HCT116 (cell line): ENCODE measurements around the gene COL23A1. TPM values are rescaled to one million over a fixed set of nuclear protein-coding genes. Genes with fewer than 3 reads are reported as not detected.

ENCODE experiments used
- ATAC-seq: fragments of 200-7000 bp; cut with Tn5 transposase; 2 replicates; pipeline ENCODE4 v1.9.1; 2020; ENCODE audit warnings: mild to moderate bottlenecking, moderate library complexity
- BruUV-seq: library from RNA; stranded (reverse); fragments of 400-500 nt; replicated peaks from 2 replicates; lab custom pipeline; 2021; lab: Mats Ljungman, UMichigan
- CTCF ChIA-PET: fragments of 300-600 bp; sonication (Branson Sonifier 250); formaldehyde crosslinking; loops from one replicate; lab custom pipeline; 2021; ENCODE audit warnings: antibody characterized with exemption; lab: Charles Lee
- POLR2A ChIA-PET: fragments of 300-600, 350-600 bp; sonication (Branson Sonifier 250); formaldehyde crosslinking; loops from one replicate; lab custom pipeline; 2021; ENCODE audit warnings: antibody characterized with exemption; lab: Charles Lee
- RAD21 ChIA-PET, 2 experiments: fragments of 300-600 bp; sonication (Branson Sonifier 250); formaldehyde crosslinking; loops; one replicate each; lab custom pipeline; 2023; ENCODE audit warnings: low total read pairs in 2 of 2; ENCODE audit not compliant: uncharacterized antibody in 2 of 2, unreplicated experiment in 2 of 2, low non-redundant PET in 1 of 2; lab: Charles Lee
- DNase-seq: peaks from one replicate; pipeline ENCODE4 v3.0.0-alpha.2; 2010; ENCODE audit warnings: low read depth, low spot score
- H2AFZ ChIP-seq: fragments of 200-600 bp; shearing (Covaris generic), sonication (generic); 2 replicates; pipeline ENCODE4 v1.6.1; 2017; ENCODE audit warnings: low read depth, mixed run types, mixed read lengths, antibody characterized with exemption, low read length; ENCODE audit not compliant: poor library complexity, severe bottlenecking
- H3K27ac ChIP-seq: 2 replicates; pipeline ENCODE4 v1.5.1; 2012; ENCODE audit warnings: low read depth, low read length
- H3K27me3 ChIP-seq: fragments of 200-600 bp; sonication (generic); 2 replicates; pipeline ENCODE4 v1.6.1; 2016; ENCODE audit warnings: mixed run types, low read length, mixed read lengths; ENCODE audit not compliant: insufficient read depth
- H3K36me3 ChIP-seq, 2 experiments: fragments of 200-500 bp in 1 of 2; fragments of 200-600 bp in 1 of 2; sonication (Bioruptor generic) in 1 of 2; sonication (generic) in 1 of 2; 2 replicates each; pipeline versions ENCODE4 v1.5.1 to v1.6.1; 2014 to 2016; ENCODE audit warnings: low read length in 2 of 2, inconsistent platforms in 1 of 2, mixed read lengths in 1 of 2, mixed run types in 1 of 2; ENCODE audit not compliant: insufficient read depth in 2 of 2, control insufficient read depth in 1 of 2
- H3K4me1 ChIP-seq, 2 experiments: fragments of 200-600 bp in 1 of 2; sonication (generic) in 1 of 2; 2 replicates each; pipeline versions ENCODE4 v1.5.1 to v1.6.1; 2012 to 2017; ENCODE audit warnings: low read length in 2 of 2, inconsistent platforms in 1 of 2, mild to moderate bottlenecking in 1 of 2, mixed read lengths in 1 of 2, mixed run types in 1 of 2, moderate library complexity in 1 of 2; ENCODE audit not compliant: insufficient read depth in 2 of 2, control insufficient read depth in 1 of 2
- H3K4me2 ChIP-seq: fragments of 200-600 bp; sonication (generic); 2 replicates; pipeline ENCODE4 v1.6.1; 2017; ENCODE audit warnings: mixed run types, low read length, mixed read lengths
- H3K4me3 ChIP-seq, 2 experiments: fragments of 200-600 bp in 1 of 2; sonication (generic) in 1 of 2; replicated peaks in 1 of 2; 2 replicates each; pipeline ENCODE4 v1.5.1; 2011 to 2016; ENCODE audit warnings: low read length in 2 of 2, control low read depth in 1 of 2, low read depth in 1 of 2, mild to moderate bottlenecking in 1 of 2, mixed read lengths in 1 of 2, mixed run types in 1 of 2
- H3K79me2 ChIP-seq: fragments of 200-600 bp; sonication (generic); 2 replicates; pipeline ENCODE4 v1.6.1; 2017; ENCODE audit warnings: mild to moderate bottlenecking, mixed run types, low read length, moderate library complexity, mixed read lengths; ENCODE audit not compliant: insufficient read depth
- H3K9ac ChIP-seq: fragments of 200-600 bp; sonication (generic); 2 replicates; pipeline ENCODE4 v1.6.1; 2016; ENCODE audit warnings: low read length, mixed read lengths
- H3K9me2 ChIP-seq: fragments of 200-600 bp; sonication (generic), shearing (Covaris generic); 2 replicates; pipeline ENCODE4 v1.6.1; 2017; ENCODE audit warnings: mixed run types, mild to moderate bottlenecking, moderate library complexity; ENCODE audit not compliant: insufficient read depth
- H3K9me3 ChIP-seq, 2 experiments: fragments of 200-500 bp in 1 of 2; fragments of 200-600 bp in 1 of 2; sonication (Bioruptor generic) in 1 of 2; sonication (generic) in 1 of 2; 2 replicates each; pipeline ENCODE4 v1.6.1; 2014 to 2017; ENCODE audit warnings: low read length in 2 of 2, mixed read lengths in 2 of 2, inconsistent platforms in 1 of 2, low read depth in 1 of 2, mild to moderate bottlenecking in 1 of 2, mixed run types in 1 of 2, moderate library complexity in 1 of 2; ENCODE audit not compliant: control insufficient read depth in 1 of 2, insufficient read depth in 1 of 2
- H4K20me1 ChIP-seq: fragments of 200-600 bp; sonication (generic), shearing (Covaris generic); 2 replicates; pipeline ENCODE4 v1.6.1; 2017; ENCODE audit warnings: mixed run types, mild to moderate bottlenecking, moderate library complexity; ENCODE audit not compliant: insufficient read depth
- ATF3 ChIP-seq: IDR thresholded peaks from 2 replicates; pipeline ENCODE4 v1.6.1; 2012
- CEBPB ChIP-seq: IDR thresholded peaks from 2 replicates; pipeline ENCODE4 v1.6.1; 2012; ENCODE audit warnings: low read depth
- EZH2 ChIP-seq: fragments of 200-600 bp; sonication (generic); IDR thresholded peaks from 2 replicates; pipeline ENCODE4 v1.6.1; 2017; ENCODE audit warnings: antibody characterized with exemption, mixed run types
- EZH2phosphoT487 ChIP-seq: fragments of 200-600 bp; IDR thresholded peaks from 2 replicates; pipeline ENCODE4 v1.6.1; 2018; ENCODE audit warnings: antibody characterized with exemption, borderline replicate concordance
- FOSL1 ChIP-seq: IDR thresholded peaks from 2 replicates; pipeline ENCODE4 v1.6.1; 2012; ENCODE audit warnings: low read depth
- YY1 ChIP-seq: IDR thresholded peaks from 2 replicates; pipeline ENCODE4 v1.6.1; 2011; ENCODE audit warnings: low read length, low read depth, moderate library complexity, mild to moderate bottlenecking; ENCODE audit not compliant: insufficient replicate concordance; ENCODE audit errors: extremely low read depth
- intact Hi-C: fragments of 100-400 bp; cut with micrococcal nuclease; formaldehyde crosslinking; loops from 2 replicates; pipeline ENCODE4 v1.10.0; 2022
- total RNA-seq: library from RNA; stranded (reverse); gene quantifications from one replicate; pipeline ENCODE4 v1.2.1, GENCODE V29; 2021; ENCODE audit not compliant: unreplicated experiment
- TF ChIP-seq, protein P1 (sequence below), 3 experiments: fragments of 200-600 bp in 1 of 3; sonication (generic) in 1 of 3; IDR thresholded peaks in 2 of 3; conservative IDR thresholded peaks in 1 of 3; 2 replicates each; pipeline ENCODE4 v1.5.1; 2012 to 2017; ENCODE audit warnings: low read depth in 2 of 3, low read length in 2 of 3, antibody characterized with exemption in 1 of 3, borderline replicate concordance in 1 of 3, control low read depth in 1 of 3, mild to moderate bottlenecking in 1 of 3, mixed read lengths in 1 of 3, mixed run types in 1 of 3, moderate library complexity in 1 of 3; ENCODE audit not compliant: insufficient read depth in 1 of 3

Gene COL23A1
- total RNA-seq, 1 experiment from 2014 or later: not detected

GRCh38 chr5:178235588-178235974 lies 354.6 kb downstream of the COL23A1 start (continued):
- TF ChIP-seq ATF3 (no peak), CEBPB (no peak)

- ATAC-seq (peak; percentile 51), DNase-seq (peak; percentile 70)
- 0 out of 2 replicates have a peak overlapping the region, but pooled peaks have one; percentile 21 for H3K9ac ChIP-seq
- no peak overlapping the region for H3K27ac ChIP-seq
- H3K9me3 ChIP-seq: no peaks in the 10 kb centered on the region
- no peaks in the 10 kb centered on the region for H3K27me3 ChIP-seq
- H2AFZ ChIP-seq: peak overlapping the region; percentile 84
- peaks cover 13 to 31% of the 10 kb centered on the region in 2 experiments for H3K4me1 ChIP-seq
- RAD21 ChIA-PET: no interaction called here
- no TSS peak for BruUV-seq
- TF ChIP-seq YY1: peak; percentile 35
- TF ChIP-seq EZH2: no peak
- TF ChIP-seq FOSL1: no peak
- TF ChIP-seq, protein P1, sequence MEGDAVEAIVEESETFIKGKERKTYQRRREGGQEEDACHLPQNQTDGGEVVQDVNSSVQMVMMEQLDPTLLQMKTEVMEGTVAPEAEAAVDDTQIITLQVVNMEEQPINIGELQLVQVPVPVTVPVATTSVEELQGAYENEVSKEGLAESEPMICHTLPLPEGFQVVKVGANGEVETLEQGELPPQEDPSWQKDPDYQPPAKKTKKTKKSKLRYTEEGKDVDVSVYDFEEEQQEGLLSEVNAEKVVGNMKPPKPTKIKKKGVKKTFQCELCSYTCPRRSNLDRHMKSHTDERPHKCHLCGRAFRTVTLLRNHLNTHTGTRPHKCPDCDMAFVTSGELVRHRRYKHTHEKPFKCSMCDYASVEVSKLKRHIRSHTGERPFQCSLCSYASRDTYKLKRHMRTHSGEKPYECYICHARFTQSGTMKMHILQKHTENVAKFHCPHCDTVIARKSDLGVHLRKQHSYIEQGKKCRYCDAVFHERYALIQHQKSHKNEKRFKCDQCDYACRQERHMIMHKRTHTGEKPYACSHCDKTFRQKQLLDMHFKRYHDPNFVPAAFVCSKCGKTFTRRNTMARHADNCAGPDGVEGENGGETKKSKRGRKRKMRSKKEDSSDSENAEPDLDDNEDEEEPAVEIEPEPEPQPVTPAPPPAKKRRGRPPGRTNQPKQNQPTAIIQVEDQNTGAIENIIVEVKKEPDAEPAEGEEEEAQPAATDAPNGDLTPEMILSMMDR (IDR thresholded peaks at IDR 0.05 in 2 of 3, conservative IDR thresholded peaks at IDR 0.05 in 1 of 3; ENCODE audit: borderline replicate concordance in 1 of 3, insufficient read depth in 1 of 3, low read depth in 2 of 3, low read length in 2 of 3): peak in 2 of 3 experiments; percentile 84 to 90; a peak in 4 of 6 replicates
- TF ChIP-seq EZH2phosphoT487: no peak
- H3K79me2 ChIP-seq: peaks cover 21% of the 10 kb centered on the region
- H3K36me3 ChIP-seq: peaks cover 0 to 14% of the 10 kb centered on the region in 2 experiments; a peak in 1 of 4 replicates
- no peaks in the 10 kb centered on the region for H4K20me1 ChIP-seq
- H3K4me2 ChIP-seq: peak overlapping the region; percentile 56
- intact Hi-C loops: loop anchor here (5.0 kb wide), 1 partner anchor 317 kb away; no protein-coding TSS in a partner anchor
- H3K4me3 ChIP-seq: no peak overlapping the region
- CTCF ChIA-PET: interaction anchor here (0.5 to 1.5 kb wide), 10 partner anchors 12 to 225 kb away, joined by 3 to 13 read pairs (median 4); partner anchors contain the start of gene HNRNPAB
- H3K9me2 ChIP-seq: no peaks in the 10 kb centered on the region
- POLR2A ChIA-PET: no interaction called here
Measured at GRCh38 chr5:178234750-178235587, 355.2 kb downstream of the COL23A1 start.
